HepG2 (cell line): ENCODE data around the gene TCN2. TPM values are rescaled to one million over a fixed set of nuclear protein-coding genes. Genes with fewer than 3 reads are reported as not detected.

Source experiments
- BCL6 ChIP-seq: IDR thresholded peaks from 2 replicates; pipeline ENCODE4 v1.6.1; 2016; ENCODE audit warnings: missing genetic modification reagents, missing compliant biosample characterization
- FOXM1 ChIP-seq: sonication (generic); formaldehyde crosslinking; IDR thresholded peaks from 2 replicates; pipeline ENCODE4 v1.5.0; 2020; ENCODE audit warnings: missing genetic modification reagents
- FOXP4 ChIP-seq: sonication (generic); formaldehyde crosslinking; IDR thresholded peaks from 2 replicates; pipeline ENCODE4 v1.4.0; 2020; ENCODE audit warnings: missing genetic modification reagents
- LRRFIP1 ChIP-seq: sonication (generic); formaldehyde crosslinking; conservative IDR thresholded peaks from 2 replicates; pipeline ENCODE4 v1.4.0; 2020; ENCODE audit warnings: missing genetic modification reagents
- MAFG ChIP-seq: sonication (generic); formaldehyde crosslinking; IDR thresholded peaks from 2 replicates; pipeline ENCODE4 v1.5.1; 2020; ENCODE audit warnings: mild to moderate bottlenecking, missing genetic modification reagents
- MYPOP ChIP-seq: sonication (generic); formaldehyde crosslinking; IDR thresholded peaks from 2 replicates; pipeline ENCODE4 v1.8.1; 2023; ENCODE audit warnings: mild to moderate bottlenecking, moderate library complexity, missing genetic modification reagents
- PHF21A ChIP-seq: sonication (generic); formaldehyde crosslinking; IDR thresholded peaks from 2 replicates; pipeline ENCODE4 v1.5.0; 2020; ENCODE audit warnings: mild to moderate bottlenecking, missing genetic modification reagents
- RAD21 ChIP-seq: fragments of 450-650 bp; formaldehyde crosslinking; IDR thresholded peaks from 2 replicates; pipeline ENCODE4 v1.5.0; 2020; ENCODE audit warnings: mild to moderate bottlenecking
- SATB2 ChIP-seq: sonication (generic); formaldehyde crosslinking; IDR thresholded peaks from 2 replicates; pipeline ENCODE4 v1.5.0; 2020; ENCODE audit warnings: missing genetic modification reagents
- TEF ChIP-seq: sonication (generic); formaldehyde crosslinking; IDR thresholded peaks from 2 replicates; pipeline ENCODE4 v1.5.0; 2020; ENCODE audit warnings: missing genetic modification reagents
- USF2 ChIP-seq, 2 experiments: sonication (generic) in 1 of 2; formaldehyde crosslinking in 1 of 2; IDR thresholded peaks; 2 replicates each; pipeline versions ENCODE4 v1.5.1 to v1.6.1; 2011 to 2020; ENCODE audit warnings: borderline replicate concordance in 1 of 2, low read depth in 1 of 2, low read length in 1 of 2, mild to moderate bottlenecking in 1 of 2, missing genetic modification reagents in 1 of 2, moderate library complexity in 1 of 2
- ZFX ChIP-seq: sonication (generic); formaldehyde crosslinking; IDR thresholded peaks from 2 replicates; pipeline ENCODE4 v1.4.0; 2020; ENCODE audit warnings: mild to moderate bottlenecking, low read depth, missing genetic modification reagents, moderate library complexity
- ZNF20 ChIP-seq: sonication (generic); formaldehyde crosslinking; IDR thresholded peaks from 2 replicates; pipeline ENCODE4 v1.4.0; 2020; ENCODE audit warnings: mild to moderate bottlenecking, moderate library complexity, missing genetic modification reagents
- ZNF280D ChIP-seq: sonication (generic); formaldehyde crosslinking; IDR thresholded peaks from 2 replicates; pipeline ENCODE4 v1.5.1; 2020; ENCODE audit warnings: mild to moderate bottlenecking, missing genetic modification reagents
- ZNF33A ChIP-seq: sonication (generic); formaldehyde crosslinking; IDR thresholded peaks from 2 replicates; pipeline ENCODE4 v1.5.1; 2020; ENCODE audit warnings: missing genetic modification reagents, mild to moderate bottlenecking, moderate library complexity, borderline replicate concordance
- ZNF547 ChIP-seq: sonication (generic); formaldehyde crosslinking; IDR thresholded peaks from 2 replicates; pipeline ENCODE4 v1.5.1; 2020; ENCODE audit warnings: mild to moderate bottlenecking, missing genetic modification reagents
- ZNF562 ChIP-seq: sonication (generic); formaldehyde crosslinking; IDR thresholded peaks from 2 replicates; pipeline ENCODE4 v1.8.0; 2022; ENCODE audit warnings: missing genetic modification reagents, borderline replicate concordance
- polyA plus RNA-seq, 8 experiments: library from polyadenylated mRNA; depleted of rRNA in 3 of 8; stranded (reverse) in 7 of 8; unstranded in 1 of 8; fragments of >200 nt; fragmentation: Illumina TruSeq in 4 of 8; extraction: Trizol in 4 of 8; gene quantifications; 2 replicates each; pipeline versions ENCODE4 v1.2.1 to v1.2.3, GENCODE V29; 2011 to 2016; ENCODE audit warnings: low read depth in 4 of 8, missing spikeins in 1 of 8, mixed read lengths in 1 of 8; ENCODE audit not compliant: insufficient read depth in 1 of 8
- total RNA-seq, 5 experiments: library from RNA; depleted of rRNA; stranded (reverse); fragments of >200 nt; fragmentation: Illumina TruSeq; extraction: Trizol; gene quantifications; 2 replicates each; pipeline ENCODE4 v1.2.3, GENCODE V29; 2016; ENCODE audit warnings: low read depth in 1 of 5

TCN2 gene
- total and polyA plus RNA-seq, 2 of the 13 experiments (the other 11 are each of a cell fraction or from before 2014, with no cell fraction given): 0.29 to 0.31 TPM

- no peak for TF ChIP-seq ZNF562
- TF ChIP-seq MYPOP (CRISPR knock-in tag): 0 out of 2 replicates have a peak, but pooled peaks have one; percentile 51
- no peak for TF ChIP-seq SATB2
- TF ChIP-seq USF2 (IDR thresholded peaks at IDR 0.05; ENCODE audit: low read depth, low read length): no peak
- TF ChIP-seq USF2 (CRISPR knock-in tag; IDR thresholded peaks at IDR 0.05; ENCODE audit: borderline replicate concordance): no peak
- no peak for TF ChIP-seq TEF (CRISPR knock-in tag)
- TF ChIP-seq FOXM1: no peak
- TF ChIP-seq RAD21 (CRISPR knock-in tag): 0 out of 2 replicates have a peak, but pooled peaks have one; percentile 17
- TF ChIP-seq ZNF547 (CRISPR knock-in tag): 0 out of 2 replicates have a peak, but pooled peaks have one; percentile 11
- 0 out of 2 replicates have a peak, but pooled peaks have one; percentile 7 for TF ChIP-seq ZFX (CRISPR knock-in tag)
- no peak for TF ChIP-seq MAFG
- TF ChIP-seq PHF21A (CRISPR knock-in tag): no peak
- no peak for TF ChIP-seq BCL6 (CRISPR knock-in tag)
- no peak for TF ChIP-seq FOXP4 (CRISPR knock-in tag)
- no peak for TF ChIP-seq LRRFIP1
- TF ChIP-seq ZNF280D (CRISPR knock-in tag): no peak
- no peak for TF ChIP-seq ZNF20 (CRISPR knock-in tag)
- TF ChIP-seq ZNF33A: no peak
Measured at GRCh38 chr22:30574997-30575671, 31.8 kb upstream of the TCN2 start (continued).
